GM12874 (cell line): ENCODE data around the gene EVI5L.

ENCODE experiments used
- CTCF ChIP-seq: IDR thresholded peaks from 2 replicates; pipeline ENCODE4 v1.5.1; 2011; ENCODE audit warnings: low read depth, mild to moderate bottlenecking, control low read depth, low read length, moderate library complexity; ENCODE audit not compliant: insufficient read depth

The EVI5L gene

GRCh38 chr19:7801020-7801570 is 28.9 kb upstream of the EVI5L start:
- no peak for TF ChIP-seq CTCF

GRCh38 chr19:7806234-7806633 is 23.8 kb upstream of the EVI5L start:
- TF ChIP-seq CTCF, result no peak

GRCh38 chr19:7806876-7807275 is 23.1 kb upstream of the EVI5L start:
- no peak for TF ChIP-seq CTCF

GRCh38 chr19:7808108-7808507 is 21.9 kb upstream of the EVI5L start:
- TF ChIP-seq CTCF, result no peak

GRCh38 chr19:7811989-7812388 is 18.0 kb upstream of the EVI5L start:
- no peak for TF ChIP-seq CTCF

- no peak for TF ChIP-seq CTCF
Observed at GRCh38 chr19:7815325-7815724, 14.7 kb upstream of the EVI5L start.

- no peak for TF ChIP-seq CTCF
Observed at GRCh38 chr19:7817801-7818200, 12.2 kb upstream of the EVI5L start.
